Left lung (tissue), 14 donors: ENCODE data around the gene ZC3H14. TPM values are rescaled to one million over a fixed set of nuclear protein-coding genes. Genes with fewer than 3 reads are reported as not detected.

Source experiments
- ATAC-seq: fragments of 200-7000 bp; cut with Tn5 transposase; one replicate; pipeline ENCODE4 v1.9.1; 2020; ENCODE audit warnings: moderate library complexity
- DNase-seq, 4 donors: peaks; one replicate each; pipeline ENCODE4 v3.0.0-alpha.2; 2013 to 2020
- H3K27ac ChIP-seq, 2 donors: fragments of 200-600 bp; sonication (generic) in 1 of 2; one replicate each; pipeline versions ENCODE4 v1.5.0 to v1.8.0; 2020 to 2021
- H3K27me3 ChIP-seq, 2 donors: fragments of 200-600 bp; sonication (generic) in 1 of 2; one replicate each; pipeline versions ENCODE4 v1.5.0 to v1.8.0; 2020 to 2021
- H3K36me3 ChIP-seq, 2 donors: fragments of 200-600 bp; sonication (generic) in 1 of 2; one replicate each; pipeline versions ENCODE4 v1.5.0 to v1.8.0; 2020 to 2021
- H3K4me1 ChIP-seq, 2 donors: fragments of 200-600 bp; one replicate each; pipeline ENCODE4 v1.8.0; 2021
- H3K4me3 ChIP-seq, 2 donors: fragments of 200-600 bp; sonication (generic) in 1 of 2; one replicate each; pipeline versions ENCODE4 v1.5.0 to v1.8.0; 2020 to 2021; ENCODE audit warnings: mild to moderate bottlenecking in 1 of 2
- H3K9me3 ChIP-seq, 2 donors: fragments of 200-600 bp; sonication (generic) in 1 of 2; one replicate each; pipeline versions ENCODE4 v1.5.0 to v1.8.0; 2020 to 2021
- intact Hi-C, 2 donors: fragments of 100-400 bp; cut with DNase I; formaldehyde crosslinking; loops; one replicate each; pipeline versions ENCODE4 v1.11.2 to v1.14.2; 2022
- long read RNA-seq, 12 donors: library from polyadenylated mRNA in 2 of 12; unstranded in 2 of 12; transcript quantifications; one replicate each; pipeline ENCODE4 v2.0.0 and lab custom pipeline, GENCODE V29; 2019 to 2026
- polyA plus RNA-seq, 6 donors: library from polyadenylated mRNA; unstranded; fragments of 120-200 nt; gene quantifications; one replicate each; pipeline ENCODE4 v1.2.1, GENCODE V29; 2013; ENCODE audit not compliant: insufficient read length in 6 of 6
- total RNA-seq, 2 donors: library from RNA; stranded (reverse); fragmentation: NEBNext Ultra II Directional; extraction: Animal tissue kit (Norgen Biotek cat#: 25700); gene quantifications; one replicate each; pipeline ENCODE4 v1.2.1, GENCODE V29; 2021
- TF ChIP-seq, protein P1 (sequence below), 2 donors: fragments of 200-600 bp; sonication (generic) in 1 of 2; IDR thresholded peaks; one replicate each; pipeline versions ENCODE4 v1.5.0 to v1.8.0; 2021; ENCODE audit warnings: antibody characterized with exemption in 2 of 2
- donor health status: DM: no; HTN: yes; CAD: no.
- donor health status: DM: no; HTN: no; CAD: no.

ZC3H14 gene, protein sequence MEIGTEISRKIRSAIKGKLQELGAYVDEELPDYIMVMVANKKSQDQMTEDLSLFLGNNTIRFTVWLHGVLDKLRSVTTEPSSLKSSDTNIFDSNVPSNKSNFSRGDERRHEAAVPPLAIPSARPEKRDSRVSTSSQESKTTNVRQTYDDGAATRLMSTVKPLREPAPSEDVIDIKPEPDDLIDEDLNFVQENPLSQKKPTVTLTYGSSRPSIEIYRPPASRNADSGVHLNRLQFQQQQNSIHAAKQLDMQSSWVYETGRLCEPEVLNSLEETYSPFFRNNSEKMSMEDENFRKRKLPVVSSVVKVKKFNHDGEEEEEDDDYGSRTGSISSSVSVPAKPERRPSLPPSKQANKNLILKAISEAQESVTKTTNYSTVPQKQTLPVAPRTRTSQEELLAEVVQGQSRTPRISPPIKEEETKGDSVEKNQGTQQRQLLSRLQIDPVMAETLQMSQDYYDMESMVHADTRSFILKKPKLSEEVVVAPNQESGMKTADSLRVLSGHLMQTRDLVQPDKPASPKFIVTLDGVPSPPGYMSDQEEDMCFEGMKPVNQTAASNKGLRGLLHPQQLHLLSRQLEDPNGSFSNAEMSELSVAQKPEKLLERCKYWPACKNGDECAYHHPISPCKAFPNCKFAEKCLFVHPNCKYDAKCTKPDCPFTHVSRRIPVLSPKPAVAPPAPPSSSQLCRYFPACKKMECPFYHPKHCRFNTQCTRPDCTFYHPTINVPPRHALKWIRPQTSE
- total RNA-seq (10 to 100 TPM; 46.6 to 58.9 TPM), polyA plus RNA-seq (10 to 100 TPM; 75.3 to 86.2 (median 81.3) TPM)
- long read RNA-seq, donor 1, partial matches to known transcripts, result 30 of 33 reads
- long read RNA-seq, donor 1, other reads (novel, unspliced or antisense), result 0 of 33 reads
- long read RNA-seq, donor 2, full-length matches to known transcripts, result 6 of 6 reads
- long read RNA-seq, donor 2, partial matches to known transcripts, result 0 of 6 reads
- long read RNA-seq, donor 2, other reads (novel, unspliced or antisense), result 0 of 6 reads
- long read RNA-seq, donor 3, full-length matches to known transcripts, result 6 of 6 reads
- long read RNA-seq, donor 3, partial matches to known transcripts, result 0 of 6 reads
- long read RNA-seq, donor 3, other reads (novel, unspliced or antisense), result 0 of 6 reads
- long read RNA-seq, donor 4, partial matches to known transcripts, result 4 of 4 reads
- long read RNA-seq, donor 4, other reads (novel, unspliced or antisense), result 0 of 4 reads
- long read RNA-seq, donor 5, full-length matches to known transcripts, result 6 of 6 reads
- long read RNA-seq, donor 5, partial matches to known transcripts, result 0 of 6 reads
- long read RNA-seq, donor 5, other reads (novel, unspliced or antisense), result 0 of 6 reads
- long read RNA-seq, donor 6, full-length matches to known transcripts, result 12 of 12 reads
- long read RNA-seq, donor 6, partial matches to known transcripts, result 0 of 12 reads
- long read RNA-seq, donor 6, other reads (novel, unspliced or antisense), result 0 of 12 reads
- long read RNA-seq, donor 7, partial matches to known transcripts, result 0 of 2 reads
- long read RNA-seq, donor 7, other reads (novel, unspliced or antisense), result 0 of 2 reads
- long read RNA-seq, donor 8, partial matches to known transcripts, result 8 of 9 reads
- long read RNA-seq, donor 8, other reads (novel, unspliced or antisense), result 0 of 9 reads
- long read RNA-seq, donor 9, result 0 reads
- long read RNA-seq, donor 10, partial matches to known transcripts, result 7 of 11 reads
- long read RNA-seq, donor 10, other reads (novel, unspliced or antisense), result 1 of 11 reads
- long read RNA-seq, donor 11, result 0 reads
- long read RNA-seq, donor 12, full-length matches to known transcripts, result 5 of 5 reads
- long read RNA-seq, donor 12, partial matches to known transcripts, result 0 of 5 reads
- long read RNA-seq, donor 12, other reads (novel, unspliced or antisense), result 0 of 5 reads

DNA sequence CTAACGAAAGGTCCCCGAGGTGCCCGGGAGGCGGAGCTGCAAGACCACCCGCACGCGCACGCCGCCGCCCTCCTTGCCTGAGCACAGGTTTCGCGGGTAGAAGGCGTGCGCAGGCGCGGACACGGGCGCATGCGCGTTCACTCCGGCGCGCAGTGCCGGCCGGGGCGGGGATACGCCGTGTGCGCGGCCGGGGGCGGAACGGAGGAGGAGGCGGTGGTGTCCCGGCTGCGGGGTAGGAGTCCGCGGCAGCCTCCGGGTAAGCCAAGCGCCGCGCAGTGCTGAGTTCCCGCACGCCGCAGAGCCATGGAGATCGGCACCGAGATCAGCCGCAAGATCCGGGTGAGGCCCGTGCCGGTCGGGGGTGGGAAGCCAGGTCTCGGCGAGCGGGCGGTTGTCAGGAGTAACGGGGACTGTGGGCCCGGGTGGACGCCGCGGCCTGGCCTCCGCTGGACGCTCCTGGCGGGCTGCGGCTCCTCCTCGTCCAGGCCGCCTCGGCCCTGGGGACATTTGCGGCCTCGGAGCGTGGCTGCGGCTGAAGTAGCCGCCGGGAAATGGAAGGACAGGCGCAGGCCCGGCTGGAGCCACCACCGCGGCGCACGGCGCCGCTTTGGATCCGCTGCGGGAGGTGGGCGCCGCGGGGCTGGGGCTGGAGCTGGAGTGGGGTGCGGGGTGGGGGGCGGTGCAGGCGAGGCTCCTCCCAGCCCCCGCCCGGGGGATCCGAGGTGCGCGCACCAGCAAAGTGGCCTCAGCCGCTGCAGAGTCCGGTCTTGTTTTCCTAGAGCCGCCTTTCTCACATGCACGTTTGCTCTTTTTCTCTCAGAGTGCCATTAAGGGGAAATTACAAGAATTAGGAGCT is at the start of gene ZC3H14:
ZC3H14 (plus strand) TSS at position 207 of the 856 bp plus-strand sequence; CDS start at position 304, 97 bp downstream.
- ATAC-seq (peak; percentile 98), DNase-seq (peak; percentile 86 to 96 (median 90))
- Histone ChIP-seq H3K4me3 (peak within 1 kb of the TSS; percentile 90 to 97), H3K27ac (peak within 1 kb of the TSS; percentile 90 to 91), H3K9me3 (no peaks in the 10 kb centered on the region), H3K27me3 (no peaks in the 10 kb centered on the region), H3K36me3 (peaks cover 0 to 7% of the 10 kb centered on the region in 2 donors), H3K4me1 (peaks cover 10 to 17% of the 10 kb centered on the region in 2 donors)
- intact Hi-C loops, result loop anchor here in 1 of 2 donors (10.0 kb wide), 1 partner anchor 68 kb away; no protein-coding TSS in a partner anchor
- TF ChIP-seq, protein P1, sequence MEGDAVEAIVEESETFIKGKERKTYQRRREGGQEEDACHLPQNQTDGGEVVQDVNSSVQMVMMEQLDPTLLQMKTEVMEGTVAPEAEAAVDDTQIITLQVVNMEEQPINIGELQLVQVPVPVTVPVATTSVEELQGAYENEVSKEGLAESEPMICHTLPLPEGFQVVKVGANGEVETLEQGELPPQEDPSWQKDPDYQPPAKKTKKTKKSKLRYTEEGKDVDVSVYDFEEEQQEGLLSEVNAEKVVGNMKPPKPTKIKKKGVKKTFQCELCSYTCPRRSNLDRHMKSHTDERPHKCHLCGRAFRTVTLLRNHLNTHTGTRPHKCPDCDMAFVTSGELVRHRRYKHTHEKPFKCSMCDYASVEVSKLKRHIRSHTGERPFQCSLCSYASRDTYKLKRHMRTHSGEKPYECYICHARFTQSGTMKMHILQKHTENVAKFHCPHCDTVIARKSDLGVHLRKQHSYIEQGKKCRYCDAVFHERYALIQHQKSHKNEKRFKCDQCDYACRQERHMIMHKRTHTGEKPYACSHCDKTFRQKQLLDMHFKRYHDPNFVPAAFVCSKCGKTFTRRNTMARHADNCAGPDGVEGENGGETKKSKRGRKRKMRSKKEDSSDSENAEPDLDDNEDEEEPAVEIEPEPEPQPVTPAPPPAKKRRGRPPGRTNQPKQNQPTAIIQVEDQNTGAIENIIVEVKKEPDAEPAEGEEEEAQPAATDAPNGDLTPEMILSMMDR (IDR thresholded peaks at IDR 0.05), result no peak

DNA sequence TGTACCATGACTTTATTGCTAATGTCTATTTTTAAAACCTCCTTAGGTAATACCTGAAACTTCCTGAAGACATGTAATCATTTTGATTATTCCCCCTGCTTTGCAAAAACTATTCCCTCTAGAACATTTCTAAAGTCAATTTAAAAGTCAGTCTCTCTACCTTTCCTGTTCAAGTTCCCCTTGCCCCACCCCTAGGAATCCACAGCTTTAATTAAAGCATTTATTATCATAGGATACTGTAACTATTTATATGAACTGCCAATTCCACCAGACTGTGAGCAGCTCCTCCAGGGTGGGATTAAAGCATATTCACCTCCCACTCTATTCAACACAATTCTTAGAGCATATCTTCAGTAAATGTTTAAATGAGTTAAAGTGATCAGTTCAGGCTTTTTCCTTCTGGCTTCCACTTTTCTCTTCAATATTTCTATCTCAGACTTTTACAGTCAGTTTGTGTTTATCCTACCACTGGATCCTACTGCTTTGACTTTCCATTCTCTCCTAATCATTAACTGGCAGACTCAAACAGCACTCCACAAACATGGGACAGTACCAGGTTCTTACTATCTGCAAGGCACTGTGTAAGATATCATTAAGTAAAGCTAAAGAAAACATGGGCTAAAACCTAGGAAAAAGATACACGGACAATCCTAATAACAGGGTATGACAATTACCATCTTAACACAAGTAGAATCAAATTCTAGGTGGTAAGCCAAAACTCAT is 47.2 kb upstream of the ZC3H14 start:
- Histone ChIP-seq H3K4me1 (peaks cover 0 to 3% of the 10 kb centered on the region in 2 donors), H3K4me3 (no peak overlapping the region), H3K27ac (no peak overlapping the region), H3K9me3 (no peaks in the 10 kb centered on the region), H3K36me3 (peaks cover 0 to 4% of the 10 kb centered on the region in 2 donors), H3K27me3 (no peaks in the 10 kb centered on the region)
- DNase-seq (no peak), ATAC-seq (no peak)
- TF ChIP-seq, protein P1 (IDR thresholded peaks at IDR 0.05), result no peak
- intact Hi-C loops, result no loop called here

DNA sequence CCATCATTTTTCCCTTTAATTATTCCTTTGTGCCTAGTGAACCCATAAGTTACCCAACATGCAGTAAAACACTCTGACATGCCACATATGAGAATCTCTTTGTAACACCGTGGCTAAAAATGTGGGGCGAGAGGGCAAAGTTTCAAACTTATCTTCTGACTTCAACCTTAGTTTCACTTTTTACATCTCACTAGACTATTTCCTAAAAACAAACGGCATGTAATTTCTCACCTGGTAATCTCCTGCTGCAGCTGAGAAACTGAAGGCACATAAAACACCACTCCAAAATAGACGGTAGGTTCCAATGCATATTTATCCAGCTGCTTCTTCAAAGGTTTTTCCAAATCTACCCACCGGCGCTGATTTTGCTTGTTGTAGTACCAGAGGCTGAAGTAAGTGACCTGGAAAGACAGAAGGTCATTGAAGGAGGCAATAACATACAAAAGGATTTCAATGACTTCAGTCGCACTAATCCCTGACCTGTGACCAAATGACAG is 45.9 kb upstream of the ZC3H14 start:
- Histone ChIP-seq H3K9me3 (no peaks in the 10 kb centered on the region), H3K36me3 (peaks cover 0 to 4% of the 10 kb centered on the region in 2 donors), H3K4me1 (peaks cover 0 to 3% of the 10 kb centered on the region in 2 donors), H3K4me3 (no peak overlapping the region), H3K27ac (no peak overlapping the region), H3K27me3 (no peaks in the 10 kb centered on the region)
- DNase-seq, result no peak
- no peak for ATAC-seq
- TF ChIP-seq, protein P1 (IDR thresholded peaks at IDR 0.05), result no peak
- intact Hi-C loops, result no loop called here
